K562 (cell line): ENCODE measurements around the gene LAMA3. TPM values are rescaled to one million over a fixed set of nuclear protein-coding genes. Genes with fewer than 3 reads are reported as not detected.

ENCODE experiments used
- ARID4B ChIP-seq: sonication (generic); formaldehyde crosslinking; IDR thresholded peaks from 2 replicates; pipeline ENCODE4 v1.8.0; 2022; ENCODE audit warnings: mild to moderate bottlenecking, missing genetic modification reagents
- MBD1 ChIP-seq: fragments of 250-450 bp; sonication (Bioruptor Pico); IDR thresholded peaks from 2 replicates; pipeline ENCODE4 v1.8.0; 2022; ENCODE audit warnings: inconsistent platforms
- ZBTB1 ChIP-seq: sonication (generic); formaldehyde crosslinking; IDR thresholded peaks from 2 replicates; pipeline ENCODE4 v1.8.1; 2023; ENCODE audit warnings: missing genetic modification reagents, low read depth, mild to moderate bottlenecking, borderline replicate concordance
- ZBTB17 ChIP-seq: fragments of 450-650 bp; formaldehyde crosslinking; IDR thresholded peaks from 2 replicates; pipeline ENCODE4 v1.4.0; 2020; ENCODE audit warnings: mild to moderate bottlenecking
- ZC3H11A ChIP-seq: IDR thresholded peaks from 2 replicates; pipeline ENCODE4 v1.6.1; 2012; ENCODE audit warnings: low read depth, low read length, improper control_type of control experiment
- polyA plus RNA-seq, 8 experiments: library from polyadenylated mRNA; depleted of rRNA in 4 of 8; stranded (reverse) in 5 of 8; unstranded in 3 of 8; fragments of >200 nt; fragmentation: Nextera tagmentation in 2 of 8; fragmentation: Illumina TruSeq in 1 of 8; extraction: Ambion mirVana in 2 of 8; extraction: Trizol in 1 of 8; gene quantifications; 2 replicates each; pipeline versions ENCODE4 v1.2.1 to v1.2.3, GENCODE V29; 2011 to 2014; ENCODE audit warnings: inconsistent platforms in 1 of 8, missing spikeins in 1 of 8
- total RNA-seq, 7 experiments: library from RNA; depleted of rRNA in 6 of 7; stranded (reverse); fragments of >200 nt in 6 of 7; fragmentation: Illumina TruSeq in 2 of 7; extraction: Trizol in 2 of 7; gene quantifications; 2 replicates each; pipeline versions ENCODE4 v1.2.1 to v1.2.3, GENCODE V29; 2011 to 2021; ENCODE audit warnings: low replicate concordance in 1 of 7

Gene LAMA3
- total and polyA plus RNA-seq, 9 of the 15 experiments (the other 6 are each of a cell fraction or from before 2014, with no cell fraction given), result 0.07 TPM; not detected in 8

GRCh38 chr18:23897291-23897690, 208.0 kb downstream of the LAMA3 start (continued):
- TF ChIP-seq ARID4B (CRISPR knock-in tag), result no peak
- no peak for TF ChIP-seq MBD1
- TF ChIP-seq ZC3H11A, result no peak
- TF ChIP-seq ZBTB1 (CRISPR knock-in tag), result no peak
- no peak for TF ChIP-seq ZBTB17 (CRISPR knock-in tag)
